GM20431 (cell line): ENCODE data around the gene CD40.

Source experiments
- in situ Hi-C: fragments of 300-500 bp; cut with MseI, MboI; formaldehyde crosslinking; loops from one replicate; pipeline ENCODE4 v1.15.0; 2020; ENCODE audit warnings: low sequenced_read_pairs; ENCODE audit not compliant: unreplicated experiment

The CD40 gene

DNA sequence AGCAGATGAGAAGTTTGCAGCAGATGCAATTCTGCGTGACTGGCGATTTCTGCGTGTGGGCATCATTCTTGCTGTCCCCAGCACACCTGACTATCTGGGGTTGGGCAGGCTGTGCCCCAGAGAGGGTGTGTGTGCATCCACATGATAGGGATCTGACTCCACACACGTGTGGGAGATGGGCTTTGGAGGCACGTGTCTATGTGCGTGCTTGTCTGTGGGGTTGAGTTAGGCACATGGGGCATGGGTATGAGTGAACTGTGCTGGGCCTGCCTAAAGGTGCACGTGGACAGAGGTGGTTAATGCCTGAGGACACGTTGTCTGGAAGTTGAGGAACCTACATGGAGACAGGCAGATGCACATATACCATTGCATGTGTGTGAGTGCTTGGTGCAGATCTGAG is 50.3 kb downstream of the CD40 start:
- in situ Hi-C loops = no loop called here

DNA sequence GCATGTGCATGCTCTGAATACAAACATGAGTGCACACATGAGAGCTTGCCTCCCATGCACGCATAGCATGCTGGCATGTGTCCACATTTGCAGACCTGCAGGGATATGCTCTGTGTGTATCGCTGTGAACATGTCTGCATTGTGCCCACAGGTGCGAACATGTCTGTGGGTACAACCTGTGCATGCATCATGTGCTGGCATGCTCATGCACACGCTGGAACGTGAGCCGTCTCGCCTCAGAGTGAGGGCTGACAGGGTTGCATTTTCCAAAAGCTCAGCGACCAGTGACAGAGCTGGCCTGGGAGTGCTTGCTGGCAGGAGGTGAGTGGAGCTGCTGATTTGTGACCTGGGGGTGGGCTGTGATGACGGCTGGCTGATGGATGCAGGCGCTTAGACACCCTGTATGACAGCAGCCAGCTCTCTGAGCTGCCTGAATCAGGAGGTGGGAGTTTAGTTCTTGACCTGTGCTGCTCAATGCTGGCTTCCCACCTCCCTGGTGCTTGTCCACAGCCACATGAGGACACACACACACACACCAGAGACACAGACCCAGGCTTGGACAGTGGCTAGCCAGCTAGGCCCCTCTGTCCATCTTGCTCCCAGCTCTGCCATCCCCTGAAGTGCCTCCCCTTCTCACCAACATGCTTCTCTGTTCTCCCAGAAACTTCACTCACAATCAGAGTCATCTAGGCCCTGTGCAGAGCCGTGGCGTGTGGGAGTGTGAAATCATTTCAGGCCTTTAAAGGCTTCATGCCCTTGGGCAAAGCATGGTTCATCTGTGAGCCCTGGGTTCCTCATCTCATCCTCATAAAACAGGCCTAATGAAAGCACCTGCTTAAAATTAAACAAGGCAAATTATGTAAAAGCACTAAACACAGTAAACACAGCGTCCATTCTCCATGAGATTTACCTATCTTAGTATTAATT is 51.4 kb downstream of the CD40 start:
- in situ Hi-C loops = no loop called here

DNA sequence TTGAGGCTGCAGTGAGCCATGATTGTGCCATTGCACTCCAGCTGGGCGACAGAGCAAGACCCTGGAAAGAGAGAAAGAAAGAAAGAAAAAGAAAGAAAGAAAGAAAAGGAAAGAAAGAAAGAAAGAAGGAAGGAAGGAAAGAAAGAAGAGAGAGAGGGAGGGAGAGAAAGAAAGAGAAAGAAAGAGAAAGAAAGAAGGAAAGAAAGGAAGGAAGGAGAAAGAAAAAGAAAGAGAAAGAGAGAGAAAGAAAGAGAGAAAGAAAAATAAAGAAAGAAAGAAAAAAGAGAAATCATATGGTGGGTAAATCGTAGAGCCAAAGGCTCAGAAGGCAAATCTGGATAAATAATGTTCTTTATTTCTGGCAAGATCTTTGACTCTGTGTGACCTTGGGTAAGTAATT is 53.4 kb downstream of the CD40 start:
- in situ Hi-C loops = no loop called here

DNA sequence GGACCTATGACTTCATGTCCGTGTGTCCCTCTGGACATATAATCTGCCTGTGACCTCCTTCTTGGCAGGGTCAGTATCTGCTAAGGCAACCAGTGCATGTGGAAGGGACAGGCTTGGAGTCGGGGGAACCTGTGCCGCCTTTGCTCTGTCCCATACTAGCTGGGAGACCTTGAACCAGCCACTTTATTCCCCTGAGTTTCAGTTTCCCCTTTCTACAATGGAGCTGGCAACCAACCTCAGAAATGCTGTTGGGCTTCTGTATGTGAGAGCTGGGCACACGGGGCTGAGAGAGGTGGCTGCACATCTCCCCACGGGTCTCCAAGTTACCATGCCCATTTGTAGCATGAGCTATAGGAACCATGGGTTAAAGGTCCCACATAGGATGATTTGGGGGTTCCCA is 53.8 kb downstream of the CD40 start:
- in situ Hi-C loops = no loop called here

DNA sequence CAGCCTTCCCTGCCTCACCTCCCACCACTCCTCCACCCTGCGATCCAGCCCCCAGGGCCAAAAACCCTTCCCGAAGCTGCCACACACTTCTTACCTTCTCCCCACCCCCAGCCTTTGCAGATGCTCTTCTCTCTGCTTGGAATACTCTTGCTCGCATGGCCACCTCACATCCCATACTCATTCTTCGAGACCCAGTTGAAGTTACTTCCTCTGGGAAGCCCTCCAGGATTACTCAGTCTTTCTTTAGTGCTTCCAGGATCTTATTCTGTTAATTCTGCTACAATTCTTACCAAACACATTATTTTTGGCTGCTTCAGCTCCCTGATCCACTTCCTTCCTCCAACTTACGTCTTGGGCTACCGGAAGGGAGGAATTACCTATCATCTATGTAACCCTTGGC is 54.3 kb downstream of the CD40 start:
- in situ Hi-C loops = no loop called here

DNA sequence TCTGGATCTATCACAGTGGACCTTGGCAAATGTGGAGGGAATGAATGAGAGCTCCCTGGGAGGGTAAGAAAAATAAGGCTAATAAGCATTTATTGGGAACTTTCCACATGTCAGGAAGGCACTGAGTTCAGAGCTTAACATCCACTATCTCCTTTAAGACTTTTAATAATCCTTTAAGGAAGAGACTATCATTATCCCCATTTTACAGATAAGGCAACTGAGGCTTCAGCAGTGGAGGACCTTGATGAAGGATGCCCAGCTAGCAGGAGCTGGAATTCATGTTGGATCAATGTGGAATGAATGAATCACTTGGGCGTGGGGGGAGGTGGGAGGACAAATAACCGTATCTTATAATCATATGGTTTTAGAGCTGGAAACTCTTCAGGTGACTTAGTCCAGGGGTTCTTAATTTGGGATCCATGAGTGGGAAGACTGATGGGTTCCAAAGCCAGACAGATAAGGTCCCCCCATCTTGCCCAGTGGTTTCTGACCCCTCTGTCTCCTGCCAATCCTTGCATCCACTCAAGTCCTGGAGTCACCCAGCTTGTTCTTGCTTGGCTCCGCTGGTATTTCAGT is 54.9 kb downstream of the CD40 start:
- in situ Hi-C loops = no loop called here

DNA sequence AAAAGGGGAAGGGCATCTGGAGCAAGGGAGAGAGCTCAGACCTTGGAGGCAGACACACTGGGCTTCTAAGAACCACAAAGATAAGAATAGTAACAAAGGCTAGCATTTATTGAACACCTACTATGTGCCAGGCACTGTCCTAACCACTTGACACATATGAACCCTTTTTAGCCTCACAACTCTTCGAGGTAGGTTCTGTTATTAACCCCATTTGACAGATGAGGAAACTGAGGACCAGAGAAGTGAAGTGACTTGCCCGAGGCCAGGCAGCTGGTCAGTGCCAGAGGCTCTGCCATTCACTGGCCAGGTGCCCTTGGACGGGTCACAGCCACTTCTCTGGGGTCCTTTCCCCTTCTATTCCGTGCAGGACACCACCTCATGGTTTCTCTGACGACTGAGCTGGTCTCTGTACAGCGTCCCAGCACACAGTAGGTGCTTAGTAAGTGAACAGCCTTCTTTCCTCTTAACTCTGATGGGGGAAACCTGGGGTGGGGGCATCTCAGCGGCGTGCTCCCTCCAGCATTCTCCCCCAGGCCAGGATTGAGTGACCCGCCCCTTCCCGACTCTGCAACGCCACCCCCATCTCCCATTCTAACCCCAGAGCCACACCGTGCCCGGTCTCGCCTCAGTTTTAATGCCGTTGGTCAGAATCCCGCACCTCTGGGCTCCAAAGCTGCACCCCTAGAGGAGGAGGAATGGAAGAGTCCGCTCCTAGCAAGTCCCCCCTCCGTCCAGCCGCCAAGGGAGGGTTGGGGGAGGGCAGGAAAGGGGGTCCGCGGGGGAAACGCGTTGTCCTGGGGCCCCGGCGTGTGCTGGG is 55.7 kb downstream of the CD40 start:
- in situ Hi-C loops = no loop called here

DNA sequence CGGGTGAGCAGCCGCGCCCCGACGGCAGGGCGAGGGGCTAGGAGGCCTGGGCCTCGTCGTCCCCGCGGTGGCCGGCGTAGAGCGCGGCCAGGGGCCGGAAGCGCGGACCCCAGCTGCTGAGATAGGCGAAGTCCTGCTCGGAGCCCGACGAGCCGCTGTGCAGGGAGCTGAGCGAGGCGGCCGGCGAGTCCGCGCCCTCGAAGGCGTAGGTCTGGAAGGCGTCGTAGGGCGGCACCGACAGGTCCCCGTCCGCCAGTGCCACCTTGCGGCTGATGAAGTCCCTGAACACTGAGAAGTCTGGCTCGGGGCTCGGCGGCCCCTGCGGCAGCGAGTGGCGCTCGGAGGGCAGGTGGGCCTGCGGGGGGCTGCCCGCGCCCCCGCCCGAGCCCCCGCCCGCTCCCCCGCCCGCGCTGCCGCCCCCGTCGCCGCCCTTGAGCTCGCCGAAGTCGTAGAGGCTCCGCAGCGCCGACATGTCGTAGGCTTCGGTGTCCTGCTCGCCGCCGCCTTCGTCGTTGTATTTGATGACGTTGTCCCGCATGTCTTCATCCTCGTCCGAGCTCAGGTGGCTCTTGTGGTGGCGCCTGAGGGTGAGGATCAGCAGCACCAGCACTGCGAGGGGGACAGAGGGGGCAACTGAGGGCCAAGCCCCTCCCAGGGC is 56.5 kb downstream of the CD40 start:
- in situ Hi-C loops = no loop called here

DNA sequence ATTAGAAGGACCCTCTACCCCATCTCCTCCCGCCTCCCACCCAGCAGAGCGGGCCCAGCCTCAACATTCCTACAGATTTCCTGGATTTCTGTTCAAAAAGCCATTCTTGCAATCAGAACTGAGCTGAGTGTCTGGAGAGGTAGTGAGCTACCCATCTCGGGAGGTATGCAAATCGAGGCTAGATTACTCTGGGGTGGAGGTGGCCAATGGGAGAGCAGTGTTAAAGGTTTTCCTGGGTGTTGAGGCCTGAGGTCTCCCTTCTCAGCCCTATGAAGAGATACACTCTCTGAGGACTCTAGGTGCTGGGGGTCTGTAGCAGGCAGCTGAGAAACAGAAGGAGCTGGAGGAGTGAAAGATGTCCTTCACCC is 57.0 kb downstream of the CD40 start:
- in situ Hi-C loops = no loop called here

DNA sequence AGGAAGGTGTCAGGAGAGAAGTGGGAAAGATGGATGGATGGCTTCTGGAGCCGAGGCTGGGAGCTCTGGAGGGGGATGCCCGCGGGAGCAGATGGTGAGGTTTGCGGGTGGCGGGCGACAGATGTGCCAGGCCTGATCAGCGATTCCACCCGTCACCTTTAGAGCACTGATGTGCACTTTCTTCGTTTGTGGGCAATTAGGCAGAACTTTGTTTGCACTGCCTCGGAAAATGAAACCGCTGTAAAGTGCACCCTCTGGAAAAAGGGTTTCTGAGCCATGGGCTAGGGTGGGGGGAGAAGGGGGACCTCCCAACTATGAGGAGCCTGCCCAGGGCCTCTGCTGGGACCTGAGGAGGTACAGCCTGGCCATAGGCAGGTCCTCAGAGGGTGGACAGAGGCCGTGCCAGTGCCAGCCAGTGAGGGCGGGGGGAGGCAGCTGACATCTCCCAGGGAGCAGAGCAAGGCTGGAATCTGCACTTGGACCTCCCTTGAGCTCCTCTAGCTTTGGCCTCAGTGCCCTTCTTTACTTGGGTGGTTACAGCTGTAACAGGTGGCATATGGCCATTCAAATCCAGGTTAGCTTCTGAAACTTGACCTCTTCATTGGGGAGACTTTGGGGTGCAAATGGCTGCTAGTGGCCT is 58.7 kb downstream of the CD40 start:
- in situ Hi-C loops = no loop called here

DNA sequence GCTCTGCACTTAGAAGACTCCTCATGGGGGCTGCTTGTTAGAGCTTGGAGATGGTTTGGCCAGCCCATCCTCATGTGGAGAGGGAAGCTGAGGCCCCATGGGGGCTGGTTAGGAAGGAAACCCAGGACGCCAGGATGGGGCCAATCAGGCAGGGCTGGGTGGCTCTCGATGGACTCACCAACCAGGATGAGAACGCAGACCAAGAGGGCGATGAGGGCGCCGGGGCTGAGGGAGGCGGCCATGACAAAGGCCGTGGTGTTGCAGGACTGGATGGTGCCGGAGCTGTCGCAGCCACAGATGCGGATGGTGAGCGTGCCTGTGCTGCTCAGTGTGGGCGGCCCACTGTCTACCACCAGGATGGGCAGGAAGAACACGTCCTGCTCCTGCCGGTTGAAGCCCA is 59.7 kb downstream of the CD40 start:
- in situ Hi-C loops = no loop called here

DNA sequence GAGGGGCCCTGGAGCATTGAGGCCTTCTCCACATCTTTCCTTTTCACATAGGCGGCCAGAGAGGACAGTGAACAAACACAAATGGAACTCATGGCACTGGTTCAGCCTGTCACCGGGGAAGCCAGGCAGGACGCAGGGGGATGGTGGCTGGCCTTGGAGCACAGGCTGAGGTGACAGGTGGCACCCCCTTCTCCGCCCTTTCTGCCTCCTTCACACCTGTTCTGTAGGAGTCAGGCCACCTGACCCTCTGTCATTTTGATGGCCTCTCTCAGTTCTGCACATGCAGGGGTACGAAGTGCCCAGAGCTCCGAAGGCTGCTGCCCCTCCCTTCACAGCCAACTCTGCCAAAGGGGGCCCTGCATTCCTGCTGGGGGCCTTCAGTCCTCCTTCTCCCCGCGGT is 60.8 kb downstream of the CD40 start:
- in situ Hi-C loops = no loop called here
